PC-3 (cell line): ENCODE results near the gene HSPA9.

Experiments
- EZH2 ChIP-seq: fragments of 300-600 bp; sonication (generic); IDR thresholded peaks from one replicate; pipeline ENCODE4 v1.6.1; 2017; ENCODE audit warnings: antibody characterized with exemption, mild to moderate bottlenecking, low read length; ENCODE audit not compliant: unreplicated experiment
- EZH2phosphoT487 ChIP-seq: fragments of 300-600 bp; sonication (generic); IDR thresholded peaks from 2 replicates; pipeline ENCODE4 v1.6.1; 2018; ENCODE audit warnings: mild to moderate bottlenecking, antibody characterized with exemption, low read length, borderline replicate concordance
- TF ChIP-seq, protein P1 (sequence below): fragments of 300-600 bp; sonication (generic); conservative IDR thresholded peaks from 2 replicates; pipeline ENCODE4 v1.5.1; 2017; ENCODE audit warnings: antibody characterized with exemption, low read depth, mild to moderate bottlenecking, low read length

DNA sequence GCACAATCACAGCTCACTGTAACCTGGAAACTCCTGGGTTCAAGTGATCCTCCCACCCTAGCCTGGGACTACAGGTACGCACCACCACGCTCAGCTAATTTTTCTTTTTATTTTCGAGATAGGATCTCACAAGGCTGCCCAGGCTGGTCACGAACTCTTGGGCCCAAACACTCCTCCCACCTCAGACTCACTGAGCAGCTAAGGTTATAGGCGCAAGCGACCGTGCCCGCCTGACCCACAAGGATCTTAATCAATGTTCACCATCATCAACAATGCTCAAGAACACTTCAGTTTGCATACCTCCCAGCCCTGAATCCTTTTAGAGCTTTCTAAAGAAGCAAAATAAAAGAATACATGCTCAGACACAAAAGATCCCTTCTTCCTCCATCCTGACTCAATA is 45.4 kb downstream of the HSPA9 start:
- TF ChIP-seq, protein P1, sequence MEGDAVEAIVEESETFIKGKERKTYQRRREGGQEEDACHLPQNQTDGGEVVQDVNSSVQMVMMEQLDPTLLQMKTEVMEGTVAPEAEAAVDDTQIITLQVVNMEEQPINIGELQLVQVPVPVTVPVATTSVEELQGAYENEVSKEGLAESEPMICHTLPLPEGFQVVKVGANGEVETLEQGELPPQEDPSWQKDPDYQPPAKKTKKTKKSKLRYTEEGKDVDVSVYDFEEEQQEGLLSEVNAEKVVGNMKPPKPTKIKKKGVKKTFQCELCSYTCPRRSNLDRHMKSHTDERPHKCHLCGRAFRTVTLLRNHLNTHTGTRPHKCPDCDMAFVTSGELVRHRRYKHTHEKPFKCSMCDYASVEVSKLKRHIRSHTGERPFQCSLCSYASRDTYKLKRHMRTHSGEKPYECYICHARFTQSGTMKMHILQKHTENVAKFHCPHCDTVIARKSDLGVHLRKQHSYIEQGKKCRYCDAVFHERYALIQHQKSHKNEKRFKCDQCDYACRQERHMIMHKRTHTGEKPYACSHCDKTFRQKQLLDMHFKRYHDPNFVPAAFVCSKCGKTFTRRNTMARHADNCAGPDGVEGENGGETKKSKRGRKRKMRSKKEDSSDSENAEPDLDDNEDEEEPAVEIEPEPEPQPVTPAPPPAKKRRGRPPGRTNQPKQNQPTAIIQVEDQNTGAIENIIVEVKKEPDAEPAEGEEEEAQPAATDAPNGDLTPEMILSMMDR: no peak
- TF ChIP-seq EZH2 (no peak), EZH2phosphoT487 (no peak)
